Measurements from ENCODE around the gene SH2D4B. TPM values are rescaled to one million over a fixed set of nuclear protein-coding genes. Genes with fewer than 3 reads are reported as not detected.

The SH2D4B gene
- total RNA-seq, 1 donor = not detected

GRCh38 chr10:80660266-80660665, 122.6 kb downstream of the SH2D4B start:
- no peak for DNase-seq (ENCODE audit: low read depth)
- no peak overlapping the region for H3K4me3 ChIP-seq (ENCODE audit: low read depth, low read length)
- no peak for TF ChIP-seq CTCF (IDR thresholded peaks at IDR 0.05; ENCODE audit: insufficient read depth, low read length)

- no peak overlapping the region for H3K4me3 ChIP-seq (ENCODE audit: low read depth, low read length)
- no peak for TF ChIP-seq CTCF (IDR thresholded peaks at IDR 0.05; ENCODE audit: insufficient read depth, low read length)
- DNase-seq (ENCODE audit: low read depth) = no peak
These were observed 123.0 kb downstream of the SH2D4B start for GRCh38 chr10:80660736-80661135.

- TF ChIP-seq CTCF (IDR thresholded peaks at IDR 0.05; ENCODE audit: insufficient read depth, low read length) = no peak
- DNase-seq (ENCODE audit: low read depth) = no peak
- H3K4me3 ChIP-seq (ENCODE audit: low read depth, low read length) = no peak overlapping the region
These were observed 123.8 kb downstream of the SH2D4B start for GRCh38 chr10:80661526-80661925.

- H3K4me3 ChIP-seq (ENCODE audit: low read depth, low read length) = peak overlapping the region; percentile 36
- TF ChIP-seq CTCF (IDR thresholded peaks at IDR 0.05; ENCODE audit: insufficient read depth, low read length) = peak; percentile 84
- peak; percentile 80 for DNase-seq (ENCODE audit: low read depth)
These were observed 124.9 kb downstream of the SH2D4B start for GRCh38 chr10:80662429-80663261.

GRCh38 chr10:80664071-80664680, 126.5 kb downstream of the SH2D4B start:
- TF ChIP-seq CTCF (IDR thresholded peaks at IDR 0.05; ENCODE audit: insufficient read depth, low read length) = peak; percentile 71
- DNase-seq (ENCODE audit: low read depth) = peak; percentile 38
- no peak overlapping the region for H3K4me3 ChIP-seq (ENCODE audit: low read depth, low read length)

GRCh38 chr10:80669485-80669884, 131.8 kb downstream of the SH2D4B start:
- H3K4me3 ChIP-seq (ENCODE audit: low read depth, low read length) = no peak overlapping the region
- DNase-seq (ENCODE audit: low read depth) = no peak
- TF ChIP-seq CTCF (IDR thresholded peaks at IDR 0.05; ENCODE audit: insufficient read depth, low read length) = no peak

Measured in fibroblast of the aortic adventitia (primary cell).